Ovary (tissue), 9 donors: ENCODE data around the gene ZNF775. TPM values are rescaled to one million over a fixed set of nuclear protein-coding genes. Genes with fewer than 3 reads are reported as not detected.
A peak's percentile ranks its signal among the peaks of the same experiment; 100 is the strongest.

ENCODE experiments used
- DNase-seq, 5 donors: peaks; one replicate each; pipeline ENCODE4 v3.0.0-alpha.2; 2019 to 2020
- H3K27ac ChIP-seq, 2 donors: fragments of 200-600 bp; one replicate each; pipeline versions ENCODE4 v1.5.1 to v1.8.0; 2019 to 2022
- H3K27me3 ChIP-seq: fragments of 200-600 bp; one replicate; pipeline ENCODE4 v1.8.0; 2022
- H3K36me3 ChIP-seq: fragments of 200-600 bp; sonication (generic); one replicate; pipeline ENCODE4 v1.5.1; 2019
- H3K4me1 ChIP-seq: one replicate; pipeline ENCODE4 v1.8.1; 2013; ENCODE audit warnings: mild to moderate bottlenecking, moderate library complexity; ENCODE audit not compliant: insufficient read depth
- H3K4me3 ChIP-seq: fragments of 200-600 bp; sonication (generic); one replicate; pipeline ENCODE4 v1.5.1; 2017
- H3K9me3 ChIP-seq, 2 donors: fragments of 200-600 bp in 1 of 2; sonication (generic) in 1 of 2; one replicate each; pipeline versions ENCODE4 v1.5.1 to v1.8.1; 2013 to 2019; ENCODE audit warnings: mild to moderate bottlenecking in 1 of 2, moderate library complexity in 1 of 2
- EP300 ChIP-seq: sonication (generic); formaldehyde crosslinking; IDR thresholded peaks from one replicate; pipeline ENCODE4 v1.6.1; 2017; ENCODE audit warnings: antibody characterized with exemption
- POLR2A ChIP-seq: fragments of 450-650 bp; IDR thresholded peaks from one replicate; pipeline ENCODE4 v1.6.1; 2017; ENCODE audit warnings: antibody characterized with exemption, mild to moderate bottlenecking, moderate library complexity
- WGBS, 3 donors: extraction: QIAGEN DNeasy Blood & Tissue Kit in 1 of 3; methylation state at CpG; one replicate each; pipeline versions ENCODE4 v1.1.5 to v1.1.7; 2013 to 2017; 5-methylcytosine and 5-hydroxymethylcytosine counted together
- intact Hi-C, 4 donors: fragments of 100-400 bp; cut with DNase I; formaldehyde crosslinking; loops; one replicate each; pipeline versions ENCODE4 v1.11.0 to v1.15.1; 2022 to 2023
- polyA plus RNA-seq, 2 donors: library from polyadenylated mRNA; stranded (reverse); fragments of 200-250 nt in 1 of 2; fragments of 350-450 nt in 1 of 2; fragmentation: Illumina TruSeq in 1 of 2; extraction: RNeasy Lipid Tissue Mini Kit (QIAGEN cat#74804) in 1 of 2; gene quantifications; one replicate each; pipeline ENCODE4 v1.2.3, GENCODE V29; 2013 to 2014
- total RNA-seq, 7 donors: library from RNA; depleted of rRNA in 2 of 7; stranded (reverse); fragments of >200 nt in 2 of 7; fragmentation: NEBNext Ultra II Directional in 3 of 7; extraction: Animal tissue kit (Norgen Biotek cat#: 25700) in 3 of 7; gene quantifications; one replicate each; pipeline versions ENCODE4 v1.1.0 to v1.2.4, GENCODE V29; 2016 to 2023
- TF ChIP-seq, protein P1 (sequence below), 3 donors: fragments of 450-650 bp in 2 of 3; fragments of 200-600 bp in 1 of 3; IDR thresholded peaks; one replicate each; pipeline versions ENCODE4 v1.5.1 to v1.8.0; 2016 to 2022; ENCODE audit warnings: antibody characterized with exemption in 3 of 3, mild to moderate bottlenecking in 1 of 3
- donor health status: DM: no; HTN: no; CAD: no; lungs with moderate emphysema.
- donor health status: DM: no; HTN: no; CAD: no.
- donor health status: Bipolar disorder and iron deficiency.
- donor health status: DM: yes; HTN: yes; CAD: no.
- donor health status: DM: no; HTN: no; CAD: no.
- donor health status: DM: yes; HTN: yes; CAD: no.

Gene ZNF775
- total and polyA plus RNA-seq, 9 donors = 0.28 to 13.9 (median 10.9) TPM

DNA sequence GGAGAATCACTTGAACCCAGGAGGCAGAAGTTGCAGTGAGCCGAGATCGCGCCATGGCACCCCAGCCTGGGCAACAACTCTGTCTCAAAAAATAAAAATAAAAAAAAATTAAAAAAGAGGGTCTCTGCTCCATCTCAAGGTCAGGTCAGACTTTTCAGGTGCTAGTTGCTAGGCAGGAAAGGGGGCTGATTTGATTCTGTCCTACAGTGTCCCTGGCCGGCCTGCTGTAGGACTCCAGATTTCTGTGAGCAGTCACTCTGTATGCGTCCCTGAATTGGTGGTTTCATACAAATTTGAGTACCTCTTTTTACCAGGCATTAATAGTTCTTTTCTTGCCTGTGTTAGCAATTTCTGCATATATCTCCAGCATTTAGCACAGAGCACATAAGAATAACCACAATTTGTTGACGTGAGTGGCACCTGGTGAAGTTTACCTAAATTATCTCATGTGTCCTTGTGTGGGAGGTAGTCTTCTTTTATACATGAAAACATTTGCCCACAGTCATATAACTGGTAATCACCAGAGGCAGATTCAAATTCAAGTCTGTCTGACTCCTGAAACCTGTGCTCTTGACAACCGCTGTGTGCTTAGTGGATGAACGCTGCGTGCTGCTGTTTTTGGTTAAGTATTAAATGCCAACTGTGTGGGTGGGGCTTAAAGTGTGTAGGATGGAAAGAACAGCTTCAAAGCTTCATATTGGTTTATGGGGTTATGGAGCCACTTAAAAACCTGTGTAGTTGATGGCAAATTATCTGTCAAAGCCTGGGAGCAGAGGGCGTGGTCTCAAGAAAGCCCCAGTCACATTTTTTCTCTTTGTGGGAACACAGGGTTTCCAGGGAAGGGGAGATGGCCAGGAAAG is 3.2 kb upstream of the ZNF775 start:
- DNase-seq = peak in 1 of 5 donors; percentile 19
- H3K27me3 ChIP-seq = no peaks in the 10 kb centered on the region
- no peak overlapping the region for H3K4me3 ChIP-seq
- no peaks in the 10 kb centered on the region for H3K36me3 ChIP-seq
- intact Hi-C loops = no loop called here
- WGBS, 3 donors = 71 to 80% (median 77%) methylated on average over 10 of the region's 10 CpGs
- TF ChIP-seq, protein P1, sequence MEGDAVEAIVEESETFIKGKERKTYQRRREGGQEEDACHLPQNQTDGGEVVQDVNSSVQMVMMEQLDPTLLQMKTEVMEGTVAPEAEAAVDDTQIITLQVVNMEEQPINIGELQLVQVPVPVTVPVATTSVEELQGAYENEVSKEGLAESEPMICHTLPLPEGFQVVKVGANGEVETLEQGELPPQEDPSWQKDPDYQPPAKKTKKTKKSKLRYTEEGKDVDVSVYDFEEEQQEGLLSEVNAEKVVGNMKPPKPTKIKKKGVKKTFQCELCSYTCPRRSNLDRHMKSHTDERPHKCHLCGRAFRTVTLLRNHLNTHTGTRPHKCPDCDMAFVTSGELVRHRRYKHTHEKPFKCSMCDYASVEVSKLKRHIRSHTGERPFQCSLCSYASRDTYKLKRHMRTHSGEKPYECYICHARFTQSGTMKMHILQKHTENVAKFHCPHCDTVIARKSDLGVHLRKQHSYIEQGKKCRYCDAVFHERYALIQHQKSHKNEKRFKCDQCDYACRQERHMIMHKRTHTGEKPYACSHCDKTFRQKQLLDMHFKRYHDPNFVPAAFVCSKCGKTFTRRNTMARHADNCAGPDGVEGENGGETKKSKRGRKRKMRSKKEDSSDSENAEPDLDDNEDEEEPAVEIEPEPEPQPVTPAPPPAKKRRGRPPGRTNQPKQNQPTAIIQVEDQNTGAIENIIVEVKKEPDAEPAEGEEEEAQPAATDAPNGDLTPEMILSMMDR (IDR thresholded peaks at IDR 0.05) = no peak
- TF ChIP-seq EP300 = no peak
- TF ChIP-seq POLR2A = no peak
- H3K9me3 ChIP-seq = no peaks in the 10 kb centered on the region
- H3K4me1 ChIP-seq = peaks cover 3% of the 10 kb centered on the region
- H3K27ac ChIP-seq = no peak overlapping the region

DNA sequence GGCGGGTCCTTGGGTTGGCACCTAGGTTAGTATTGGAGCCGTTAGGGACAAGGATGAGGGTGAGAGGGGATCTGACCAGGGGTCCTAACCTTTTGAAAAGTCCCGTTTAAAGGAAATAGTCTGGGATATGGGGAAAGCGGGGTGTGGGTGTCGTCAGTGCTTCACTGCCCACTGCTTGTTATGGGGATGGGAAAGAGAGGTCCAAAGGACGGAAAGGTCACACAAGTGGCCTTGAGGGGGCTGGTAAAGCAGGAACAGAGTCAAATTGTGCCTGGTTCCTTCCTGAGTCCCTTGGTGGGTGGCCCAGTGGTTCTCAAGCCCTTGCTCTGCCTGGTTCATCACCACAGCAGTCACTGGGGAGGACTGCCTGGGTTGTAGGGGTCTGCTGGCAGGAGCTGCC is 2.6 kb upstream of the ZNF775 start:
- TF ChIP-seq EP300 = no peak
- no peak for TF ChIP-seq POLR2A
- TF ChIP-seq, protein P1 (IDR thresholded peaks at IDR 0.05) = no peak
- intact Hi-C loops = no loop called here
- no peak overlapping the region for H3K4me3 ChIP-seq
- WGBS, 3 donors = 57 to 73% (median 72%) methylated on average over 6 of the region's 6 CpGs
- DNase-seq = peak in 1 of 5 donors; percentile 27
- no peaks in the 10 kb centered on the region for H3K27me3 ChIP-seq
- H3K9me3 ChIP-seq = no peaks in the 10 kb centered on the region
- H3K4me1 ChIP-seq = peaks cover 2% of the 10 kb centered on the region
- H3K36me3 ChIP-seq = no peaks in the 10 kb centered on the region
- no peak overlapping the region for H3K27ac ChIP-seq

DNA sequence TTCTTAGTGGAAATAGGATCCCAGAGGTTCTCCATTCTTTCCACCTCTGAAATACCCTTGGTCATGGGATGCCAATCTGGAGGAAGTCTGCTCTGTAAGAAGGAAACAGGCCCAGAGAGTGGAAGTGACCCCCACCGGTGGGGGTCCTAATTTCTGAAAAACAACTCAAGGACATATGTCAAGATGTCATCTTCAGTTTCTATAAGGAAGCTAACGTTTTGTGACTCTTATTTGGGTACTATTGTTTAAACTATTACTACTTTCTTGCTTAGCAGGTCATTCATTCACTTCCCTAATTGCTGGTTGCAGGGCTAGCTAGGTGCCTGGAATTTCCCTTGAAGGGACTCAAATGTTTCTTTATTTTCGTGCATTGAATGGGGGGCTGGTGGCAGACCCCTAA is 1.9 kb upstream of the ZNF775 start:
- WGBS, 3 donors = 50 to 63% (median 52%) methylated on average over 3 of the region's 3 CpGs
- no peak overlapping the region for H3K27ac ChIP-seq

DNA sequence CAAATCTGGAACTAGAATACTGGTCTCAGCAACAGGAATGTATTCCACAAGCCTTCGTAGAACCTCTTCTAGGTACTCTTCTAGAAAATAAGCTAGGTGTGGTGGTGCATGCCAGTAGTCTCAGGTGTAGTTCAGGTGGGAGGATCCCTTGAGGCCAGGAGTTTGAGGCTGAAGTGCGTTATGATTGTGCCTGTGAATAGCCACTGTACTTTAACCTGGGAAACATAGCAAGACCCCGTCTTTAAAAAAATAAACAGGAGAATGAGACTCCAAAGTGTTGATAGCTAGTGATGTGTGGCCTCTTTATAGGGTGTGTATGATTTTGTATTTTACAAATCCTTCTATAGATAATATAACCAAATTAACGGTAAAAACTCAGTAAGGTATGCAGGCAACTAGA is 1.5 kb upstream of the ZNF775 start:
- DNase-seq = peak in 1 of 5 donors; percentile 11
- Histone ChIP-seq H3K4me1 (peaks cover 2% of the 10 kb centered on the region), H3K27ac (peak overlapping the region; percentile 31 to 78)

More for the DNA sequence above, 1.9 kb upstream of the ZNF775 start:
- Histone ChIP-seq H3K4me3 (no peak overlapping the region), H3K4me1 (peaks cover 2% of the 10 kb centered on the region), H3K9me3 (no peaks in the 10 kb centered on the region), H3K36me3 (no peaks in the 10 kb centered on the region), H3K27me3 (no peaks in the 10 kb centered on the region)
- no peak for DNase-seq
- intact Hi-C loops = no loop called here
- TF ChIP-seq, protein P1 (IDR thresholded peaks at IDR 0.05) = no peak
- TF ChIP-seq EP300 = no peak
- TF ChIP-seq POLR2A = no peak

More for the DNA sequence above, 1.5 kb upstream of the ZNF775 start:
- TF ChIP-seq POLR2A (no peak), EP300 (no peak)
- TF ChIP-seq, protein P1 (IDR thresholded peaks at IDR 0.05) = no peak
- no peaks in the 10 kb centered on the region for H3K36me3 ChIP-seq
- H3K27me3 ChIP-seq = no peaks in the 10 kb centered on the region
- 56 to 66% (median 61%) methylated on average over 4 of the region's 4 CpGs for WGBS, 3 donors
- H3K4me3 ChIP-seq = no peak overlapping the region
- intact Hi-C loops = no loop called here
- no peaks in the 10 kb centered on the region for H3K9me3 ChIP-seq
